GM19240 (cell line): Measurements from ENCODE around the gene FMO1.
A peak's percentile ranks its signal among the peaks of the same experiment; 100 is the strongest.
"Not testable (repeated sequence)": the region's sequence is repeated elsewhere in the genome, so short reads cannot be mapped to it uniquely, and the experiment has no call there.

Experiments used
- DNase-seq: peaks from one replicate; pipeline ENCODE4 v3.0.0; 2011; ENCODE audit warnings: low spot score; ENCODE audit not compliant: insufficient read length

The FMO1 gene, protein sequence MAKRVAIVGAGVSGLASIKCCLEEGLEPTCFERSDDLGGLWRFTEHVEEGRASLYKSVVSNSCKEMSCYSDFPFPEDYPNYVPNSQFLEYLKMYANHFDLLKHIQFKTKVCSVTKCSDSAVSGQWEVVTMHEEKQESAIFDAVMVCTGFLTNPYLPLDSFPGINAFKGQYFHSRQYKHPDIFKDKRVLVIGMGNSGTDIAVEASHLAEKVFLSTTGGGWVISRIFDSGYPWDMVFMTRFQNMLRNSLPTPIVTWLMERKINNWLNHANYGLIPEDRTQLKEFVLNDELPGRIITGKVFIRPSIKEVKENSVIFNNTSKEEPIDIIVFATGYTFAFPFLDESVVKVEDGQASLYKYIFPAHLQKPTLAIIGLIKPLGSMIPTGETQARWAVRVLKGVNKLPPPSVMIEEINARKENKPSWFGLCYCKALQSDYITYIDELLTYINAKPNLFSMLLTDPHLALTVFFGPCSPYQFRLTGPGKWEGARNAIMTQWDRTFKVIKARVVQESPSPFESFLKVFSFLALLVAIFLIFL

GRCh38 chr1:171248302-171248701, at the start of gene FMO1:
Gene FMO1, plus strand, starts transcription at chr1:171248494. Its CDS starts 9,594 bp downstream, at chr1:171258088.
- no peak for DNase-seq

DNA sequence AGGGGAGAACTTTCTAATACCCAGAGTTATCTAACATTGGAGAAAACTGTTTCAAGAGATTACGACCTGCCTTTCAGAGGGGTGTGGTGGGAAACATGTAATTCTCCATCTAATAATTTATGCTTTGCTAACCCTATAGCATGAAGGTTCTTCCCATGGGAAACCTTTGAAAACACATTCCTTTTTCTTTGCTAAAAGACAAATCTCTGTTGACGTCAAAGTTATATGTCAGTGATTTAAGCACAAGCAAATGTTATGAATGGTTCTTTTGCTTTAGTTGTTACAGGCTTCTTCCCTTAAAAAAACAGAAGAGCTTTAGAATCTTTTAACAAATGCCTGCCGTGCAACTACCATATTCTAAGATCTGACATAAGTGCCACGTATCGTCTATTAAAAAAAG, 44.0 kb upstream of the FMO1 start:
- no peak for DNase-seq

DNA sequence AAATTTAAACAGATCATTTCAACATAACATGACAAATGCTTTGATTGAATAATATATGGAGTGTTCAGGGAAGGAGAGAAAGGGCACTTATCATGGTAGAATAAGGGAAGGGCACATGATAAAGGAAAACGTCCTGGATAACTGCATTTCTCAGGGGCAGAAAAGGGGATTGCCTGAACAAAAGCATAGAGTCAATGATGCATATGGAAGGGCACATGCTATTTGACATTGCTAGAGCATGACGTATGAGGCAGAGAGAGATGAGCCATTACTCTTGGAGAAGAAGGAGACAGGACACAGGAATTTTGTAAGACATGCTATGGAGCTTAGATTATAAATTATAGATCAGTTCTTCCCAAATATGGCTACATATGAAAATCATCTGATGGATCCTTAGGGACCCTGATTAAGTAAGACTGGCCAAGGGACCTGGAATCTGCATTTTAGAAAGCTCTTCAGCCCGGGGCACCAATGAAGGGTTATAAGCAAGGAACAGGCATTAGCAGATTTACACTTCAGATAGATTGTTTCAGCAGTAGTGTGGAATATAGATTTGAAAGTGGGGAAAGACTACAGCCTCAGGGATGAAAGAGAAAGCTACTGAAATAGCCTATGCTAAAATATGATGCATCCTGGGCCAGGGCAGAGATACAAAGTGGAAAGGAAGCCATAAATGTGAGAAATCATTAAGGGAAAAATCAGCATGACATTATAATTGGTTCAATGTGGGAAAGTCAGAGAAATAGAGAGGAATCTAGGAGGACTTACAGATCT, 41.9 kb upstream of the FMO1 start:
- DNase-seq = no peak

DNA sequence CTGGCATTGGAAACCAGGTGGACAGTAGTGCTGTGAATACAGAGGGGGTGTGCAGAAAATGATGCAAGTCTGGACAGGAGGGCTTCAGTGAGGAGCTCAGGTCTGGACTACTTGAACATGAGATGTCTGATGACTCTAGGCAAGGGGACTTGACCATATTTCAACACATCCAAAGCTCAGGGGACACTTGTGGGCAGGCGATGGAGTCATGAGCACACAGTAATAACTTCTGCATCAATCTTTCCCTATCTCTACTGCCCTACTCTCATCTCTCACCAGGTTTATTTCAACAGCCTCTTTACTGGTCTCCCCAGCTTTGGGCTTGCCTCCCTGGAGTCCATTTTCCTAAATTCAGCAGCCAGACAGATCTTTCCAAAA, 41.3 kb upstream of the FMO1 start:
- DNase-seq = no peak

DNA sequence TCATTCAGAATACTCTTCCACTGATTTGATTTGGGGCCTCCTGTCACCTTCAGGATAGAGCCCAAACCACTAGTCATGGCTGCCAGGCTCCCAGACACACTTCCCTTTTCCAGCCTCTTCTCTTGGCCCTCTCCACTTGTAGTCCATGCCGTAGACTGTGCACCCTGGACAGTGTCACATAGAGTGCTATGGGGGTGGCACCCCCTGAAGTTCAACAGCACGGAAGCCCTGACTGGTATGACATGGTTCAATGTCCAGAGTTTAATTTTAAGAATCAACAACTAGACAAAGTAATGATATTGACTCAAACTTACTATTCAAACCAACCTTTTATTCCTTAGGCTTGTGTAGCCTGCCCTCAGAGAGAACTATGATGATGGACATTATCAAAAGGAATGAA, 40.9 kb upstream of the FMO1 start:
- no peak for DNase-seq

DNA sequence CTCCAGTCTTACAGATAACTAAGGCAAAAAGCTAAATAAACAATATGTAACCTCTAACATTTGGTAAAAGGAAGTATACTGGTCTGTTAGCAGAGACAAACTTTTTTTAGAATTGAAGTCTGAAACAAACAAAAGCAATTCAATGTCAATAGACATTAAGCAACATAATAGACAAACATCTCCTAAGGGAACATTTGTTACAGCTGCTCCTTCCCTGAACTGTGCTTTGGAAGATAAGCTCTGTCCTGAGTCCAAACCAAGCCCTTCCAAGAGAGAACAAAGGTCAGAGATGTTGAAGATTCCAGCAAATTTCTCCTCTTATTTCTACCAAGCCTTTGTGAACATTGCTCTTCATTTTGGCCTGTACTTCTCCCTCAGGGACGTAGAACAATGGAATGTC, 37.9 kb upstream of the FMO1 start:
- DNase-seq = no peak

DNA sequence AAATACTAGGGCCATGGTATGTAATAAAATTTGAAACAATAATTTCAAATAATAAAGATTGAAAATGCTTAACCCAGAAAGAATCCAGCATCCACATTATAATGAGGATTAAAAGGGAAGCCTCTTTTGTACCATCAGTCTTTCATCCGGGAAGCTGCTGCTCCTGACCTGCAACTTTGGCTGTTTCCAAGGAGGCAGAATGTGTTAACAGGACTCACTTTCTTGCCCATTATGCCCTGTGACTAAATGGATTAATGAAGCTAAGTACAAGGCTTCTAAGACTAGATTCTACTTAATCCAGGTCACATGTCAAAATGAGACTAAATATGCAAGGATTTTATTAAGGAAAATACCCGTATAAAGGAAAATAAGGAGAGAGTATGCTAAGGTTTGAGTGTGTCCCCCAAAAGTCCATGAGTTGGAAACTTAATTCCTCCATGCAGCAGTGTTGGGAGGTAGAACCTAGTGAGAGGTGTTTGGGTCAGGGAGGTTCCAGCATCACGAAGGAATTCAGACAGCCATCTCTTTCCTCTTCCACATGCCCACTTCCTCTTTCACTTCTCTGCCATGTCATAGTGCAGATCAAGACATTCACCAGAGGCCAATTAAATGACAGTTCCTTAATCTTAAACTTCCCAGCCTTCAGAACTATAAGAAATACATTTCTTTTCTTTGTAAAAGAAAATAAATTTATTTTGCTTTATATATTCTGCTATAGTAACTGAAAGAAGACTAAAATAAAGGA, 35.5 kb upstream of the FMO1 start:
- DNase-seq = no peak

DNA sequence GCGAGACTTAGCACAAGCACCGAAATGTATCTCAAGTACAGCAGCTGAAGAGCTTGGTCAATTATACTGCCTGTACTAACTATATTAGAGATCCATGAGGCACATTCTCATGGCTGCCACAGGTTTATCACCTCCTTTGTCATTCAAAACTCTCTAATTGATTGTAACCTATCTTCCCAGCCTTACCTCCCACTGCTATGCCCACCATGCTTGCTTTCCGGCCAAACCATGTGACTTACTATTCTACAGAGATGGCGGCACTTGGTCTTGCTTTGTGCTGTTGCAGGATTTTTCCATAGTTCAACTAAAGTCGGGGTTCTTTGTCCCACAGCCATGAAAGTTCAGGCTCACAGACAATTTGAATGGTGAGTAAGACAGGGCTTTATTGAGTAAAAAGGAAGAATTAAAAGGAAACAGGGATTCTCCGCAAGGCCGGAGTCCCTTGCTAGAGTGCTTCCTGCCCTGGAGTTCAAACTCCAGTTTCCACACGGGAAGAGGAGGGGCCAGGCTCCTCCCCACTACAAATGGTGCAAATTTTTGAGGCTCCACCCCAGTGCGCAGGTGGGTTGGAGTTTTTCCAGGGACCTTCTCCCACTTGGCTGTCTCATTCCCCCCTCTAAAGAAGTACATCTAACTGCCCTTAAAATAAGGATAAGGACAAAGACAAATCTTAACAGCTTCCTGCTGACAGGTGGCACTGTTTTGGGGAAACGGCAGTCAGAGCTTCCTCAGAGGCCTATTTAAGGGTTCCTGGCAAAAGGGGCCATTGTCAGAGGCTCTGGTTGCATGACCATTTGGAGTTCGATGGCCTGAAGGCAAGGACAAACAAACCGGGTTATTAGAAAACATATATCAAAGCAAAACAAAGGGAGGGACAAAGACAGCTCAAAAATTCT, 34.5 kb upstream of the FMO1 start:
- no peak for DNase-seq

DNA sequence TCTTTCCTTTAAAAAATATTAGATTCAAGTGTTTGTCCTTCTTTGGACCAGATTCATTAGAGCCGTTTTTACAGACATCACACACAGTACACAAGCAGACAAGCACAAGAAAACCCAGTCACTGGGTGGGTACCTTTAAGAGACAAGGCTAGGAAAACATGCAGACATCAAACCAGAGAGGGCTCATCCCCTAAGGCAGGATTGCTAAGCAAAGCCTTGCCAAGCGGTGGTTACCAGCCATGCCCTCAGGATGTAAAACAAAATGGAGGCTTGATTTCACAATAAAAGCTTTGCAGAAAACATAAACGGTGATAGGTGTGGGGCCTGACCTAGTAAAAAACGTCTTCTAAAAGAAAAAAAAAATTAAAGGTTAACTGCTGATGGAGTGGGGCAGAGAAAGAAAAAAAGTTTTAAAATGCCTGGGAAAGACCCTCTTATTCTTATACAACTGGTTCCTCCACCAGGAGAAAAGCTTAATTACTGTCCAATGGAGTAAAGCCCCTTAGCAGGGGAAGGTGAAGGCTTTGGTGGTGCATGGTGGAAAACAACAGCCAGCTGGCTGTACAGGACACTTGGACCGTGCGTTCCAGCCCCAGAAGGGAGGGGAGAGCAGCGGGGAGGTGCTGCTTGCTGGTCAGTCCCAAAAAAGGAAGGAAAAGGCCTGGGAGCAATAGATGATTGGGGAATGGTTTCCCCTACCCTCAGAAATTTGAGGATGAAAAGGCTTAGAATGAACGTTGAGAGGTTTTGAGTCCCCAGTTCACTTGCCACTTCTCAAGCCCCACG, 30.4 kb upstream of the FMO1 start:
- no peak for DNase-seq

DNA sequence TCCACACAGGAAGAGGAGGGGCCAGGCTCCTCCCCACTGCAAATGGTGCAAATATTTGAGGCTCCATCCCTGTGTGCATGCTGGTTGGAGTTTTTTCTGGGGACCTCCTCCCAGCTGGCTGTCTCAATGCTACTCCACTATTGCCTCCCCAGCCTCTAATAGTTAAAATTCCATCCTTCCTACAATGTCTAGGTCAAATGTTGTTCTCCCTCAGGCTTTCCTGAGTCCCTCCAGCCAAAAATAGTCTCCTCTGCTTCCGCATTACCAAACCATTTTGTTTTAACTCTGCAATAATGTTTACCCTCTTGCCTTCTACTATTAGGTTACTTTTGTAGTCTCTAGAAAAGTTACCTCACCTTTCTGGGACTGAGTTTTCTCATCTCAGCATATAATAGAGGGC, 29.6 kb upstream of the FMO1 start:
- no peak for DNase-seq

- no peak for DNase-seq
Measured at GRCh38 chr1:171219346-171220080, 28.8 kb upstream of the FMO1 start.

DNA sequence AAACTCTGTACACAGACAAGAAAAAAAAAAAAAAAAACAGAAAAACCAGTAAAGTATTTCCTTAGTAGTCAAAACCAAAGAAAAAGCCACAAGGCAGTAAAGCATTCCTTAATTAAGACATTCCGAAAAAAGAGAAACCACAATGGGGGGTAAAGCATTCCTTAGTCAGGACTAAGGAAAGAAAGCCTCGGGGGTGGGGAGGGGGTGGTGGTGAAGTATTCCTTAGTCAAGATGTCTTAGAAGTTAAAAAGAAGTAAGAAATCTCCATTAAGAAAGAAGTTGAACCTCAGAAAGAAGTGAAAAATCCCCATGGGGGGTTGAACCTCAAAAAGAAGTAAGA, 28.2 kb upstream of the FMO1 start:
- DNase-seq = no peak

DNA sequence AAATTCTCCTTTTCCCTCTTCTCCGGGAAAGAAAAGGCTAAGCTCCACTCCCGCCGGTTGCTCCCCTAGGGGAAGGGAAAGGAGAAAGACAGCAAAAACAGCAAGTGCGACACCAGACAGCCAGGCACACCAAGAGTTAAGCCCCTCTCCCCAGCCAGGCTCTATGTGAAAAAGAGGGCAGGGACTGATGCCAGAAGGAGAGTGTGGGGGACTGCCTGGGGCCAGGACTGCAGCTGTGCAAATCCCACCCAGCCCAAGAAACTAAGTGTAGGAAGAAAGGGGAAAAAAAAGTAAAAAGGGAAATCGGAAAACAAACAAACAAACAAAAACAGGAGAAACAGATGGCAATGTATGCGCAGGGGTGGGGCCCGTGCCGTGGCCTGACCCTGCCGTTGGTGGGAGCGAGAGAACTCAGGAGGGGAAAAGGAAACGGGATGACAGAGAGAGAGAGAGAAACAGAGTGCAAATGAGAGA, 27.7 kb upstream of the FMO1 start:
- no peak for DNase-seq

GRCh38 chr1:171221665-171222591, 26.4 kb upstream of the FMO1 start:
- DNase-seq = no peak

DNA sequence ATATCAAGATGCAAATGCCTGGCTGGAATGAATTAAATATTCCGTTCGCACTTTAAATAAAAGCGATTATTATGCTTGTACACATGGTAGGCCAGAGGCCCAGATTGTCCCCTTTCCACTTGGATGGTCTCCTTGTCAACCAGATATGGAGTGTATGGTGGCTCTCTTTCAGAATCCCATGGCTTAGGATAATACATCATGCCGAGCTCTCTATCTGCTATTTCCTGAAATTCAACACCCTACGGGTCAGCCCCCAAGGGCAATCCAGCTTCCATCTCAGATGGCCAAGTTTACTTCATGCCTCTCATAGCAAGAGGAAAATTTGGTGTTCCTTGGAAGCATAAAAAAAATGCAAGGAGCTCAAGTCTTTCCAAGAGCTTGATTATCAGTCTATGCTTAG, 25.4 kb upstream of the FMO1 start:
- DNase-seq = no peak

DNA sequence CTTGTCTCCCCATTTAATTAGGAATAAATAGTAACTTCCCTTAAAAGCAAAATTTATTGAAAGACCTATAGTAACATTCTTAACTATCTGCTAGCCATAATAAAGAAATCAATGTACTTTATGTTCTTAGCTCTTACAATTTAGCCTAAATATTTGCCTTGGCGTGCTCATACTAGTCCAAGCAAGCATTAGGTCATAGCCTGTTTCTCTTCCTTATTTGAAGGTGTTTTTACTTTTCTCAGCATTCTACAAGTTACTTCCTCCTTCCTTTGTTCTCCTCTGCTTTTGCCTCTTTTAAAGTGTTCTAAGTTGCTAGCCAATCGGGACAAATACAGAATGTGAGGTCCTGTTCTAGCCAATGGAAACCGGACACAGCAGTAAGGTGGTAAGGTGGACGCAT, 24.0 kb upstream of the FMO1 start:
- DNase-seq = not testable (repeated sequence)

GRCh38 chr1:171226747-171227370, 21.4 kb upstream of the FMO1 start:
- DNase-seq = peak; percentile 45

GRCh38 chr1:171231326-171231725, 17.0 kb upstream of the FMO1 start:
- DNase-seq = no peak
